NCI-H128 (cell line): ENCODE results near the gene OAS3.
"Not testable (repeated sequence)": the region's sequence is repeated elsewhere in the genome, so short reads cannot be mapped to it uniquely, and the experiment has no call there.

ENCODE experiments used
- DNase-seq: peaks from one replicate; lab custom pipeline; 2025; ENCODE audit not compliant: unreplicated experiment; lab: John Stamatoyannopoulos, UW

Gene OAS3

DNA sequence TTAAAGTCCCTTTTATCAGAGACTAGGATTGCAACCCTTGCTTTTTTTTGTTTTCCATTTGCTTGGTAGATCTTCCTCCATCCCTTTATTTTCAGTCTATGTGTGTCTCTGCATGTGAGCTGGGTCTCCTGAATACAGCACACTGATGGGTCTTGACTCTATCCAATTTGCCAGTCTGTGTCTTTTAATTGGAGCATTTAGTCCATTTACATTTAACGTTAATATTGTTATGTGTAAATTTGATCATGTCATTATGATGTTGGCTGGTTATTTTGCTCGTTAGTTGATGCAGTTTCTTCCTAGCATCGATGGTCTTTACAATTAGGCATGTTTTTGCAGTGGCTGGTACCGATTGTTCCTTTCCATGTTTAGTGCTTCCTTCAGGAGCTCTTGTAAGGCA, 18.9 kb downstream of the OAS3 start:
- DNase-seq = not testable (repeated sequence)

DNA sequence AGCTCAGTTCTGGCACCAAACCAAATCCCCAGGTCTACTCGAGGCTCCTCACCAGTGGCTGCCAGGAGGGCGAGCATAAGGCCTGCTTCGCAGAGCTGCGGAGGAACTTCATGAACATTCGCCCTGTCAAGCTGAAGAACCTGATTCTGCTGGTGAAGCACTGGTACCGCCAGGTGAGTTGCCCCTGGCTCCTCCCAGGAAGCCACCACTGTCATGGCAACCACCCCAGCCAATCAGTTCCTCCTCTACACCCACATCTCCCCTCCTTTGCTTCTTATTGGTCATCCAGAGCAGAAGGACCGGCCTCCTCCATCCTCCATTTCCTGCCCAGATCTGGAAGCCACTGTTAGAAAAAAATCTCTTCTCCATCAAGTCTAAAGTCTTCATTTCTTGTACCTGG, 22.8 kb downstream of the OAS3 start:
- DNase-seq = no peak

DNA sequence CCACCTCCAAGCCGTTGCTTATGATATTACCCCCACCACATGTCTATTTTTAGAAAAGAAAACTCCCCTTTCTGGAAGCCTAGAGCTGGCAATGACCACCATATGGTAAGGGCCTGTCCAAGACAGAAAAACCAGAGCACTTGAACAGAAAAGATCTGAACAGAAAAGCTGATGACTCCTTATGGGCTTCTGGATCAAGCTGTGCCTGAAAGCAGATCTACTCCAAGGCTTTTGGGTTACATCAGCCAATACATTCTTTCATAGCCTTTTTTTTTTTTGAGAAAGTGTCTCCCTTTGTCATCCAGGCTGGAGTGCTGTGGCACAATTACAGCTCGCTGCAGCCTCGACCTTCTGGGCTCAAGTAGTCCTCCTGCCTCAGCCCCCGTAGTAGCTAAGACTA, 23.3 kb downstream of the OAS3 start:
- no peak for DNase-seq

DNA sequence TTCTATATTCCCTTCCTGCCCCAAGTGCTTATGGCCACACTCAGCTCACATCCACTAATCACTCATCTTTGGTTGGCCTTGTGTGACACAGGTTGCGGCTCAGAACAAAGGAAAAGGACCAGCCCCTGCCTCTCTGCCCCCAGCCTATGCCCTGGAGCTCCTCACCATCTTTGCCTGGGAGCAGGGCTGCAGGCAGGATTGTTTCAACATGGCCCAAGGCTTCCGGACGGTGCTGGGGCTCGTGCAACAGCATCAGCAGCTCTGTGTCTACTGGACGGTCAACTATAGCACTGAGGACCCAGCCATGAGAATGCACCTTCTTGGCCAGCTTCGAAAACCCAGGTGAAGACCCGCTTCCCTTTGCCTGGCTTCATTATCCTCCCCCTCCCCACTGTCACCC, 24.3 kb downstream of the OAS3 start:
- DNase-seq = no peak

DNA sequence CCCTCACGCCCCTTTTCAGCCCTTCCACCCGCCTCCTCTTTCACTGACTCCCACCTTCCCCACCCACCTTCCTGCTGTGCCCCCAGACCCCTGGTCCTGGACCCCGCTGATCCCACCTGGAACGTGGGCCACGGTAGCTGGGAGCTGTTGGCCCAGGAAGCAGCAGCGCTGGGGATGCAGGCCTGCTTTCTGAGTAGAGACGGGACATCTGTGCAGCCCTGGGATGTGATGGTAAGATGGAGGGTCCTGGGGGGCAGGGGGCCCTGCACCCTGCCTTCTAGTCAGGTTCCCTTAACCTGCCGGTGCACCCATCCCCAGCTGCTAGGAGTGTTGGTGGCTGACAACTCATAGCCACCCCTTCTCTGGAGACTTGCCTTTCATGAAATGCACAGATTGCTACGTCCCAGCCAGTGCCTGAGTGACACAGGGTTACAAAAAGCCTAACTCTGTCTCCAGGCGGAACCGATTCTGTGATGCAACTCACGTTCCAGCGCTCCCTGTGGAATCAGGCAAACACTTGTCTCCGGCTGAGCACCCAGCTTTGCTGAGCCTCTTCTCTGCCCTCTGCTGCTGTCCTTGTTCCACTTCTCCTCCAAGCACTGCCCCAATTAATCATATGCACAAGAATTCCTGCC, 25.1 kb downstream of the OAS3 start:
- DNase-seq = no peak

DNA sequence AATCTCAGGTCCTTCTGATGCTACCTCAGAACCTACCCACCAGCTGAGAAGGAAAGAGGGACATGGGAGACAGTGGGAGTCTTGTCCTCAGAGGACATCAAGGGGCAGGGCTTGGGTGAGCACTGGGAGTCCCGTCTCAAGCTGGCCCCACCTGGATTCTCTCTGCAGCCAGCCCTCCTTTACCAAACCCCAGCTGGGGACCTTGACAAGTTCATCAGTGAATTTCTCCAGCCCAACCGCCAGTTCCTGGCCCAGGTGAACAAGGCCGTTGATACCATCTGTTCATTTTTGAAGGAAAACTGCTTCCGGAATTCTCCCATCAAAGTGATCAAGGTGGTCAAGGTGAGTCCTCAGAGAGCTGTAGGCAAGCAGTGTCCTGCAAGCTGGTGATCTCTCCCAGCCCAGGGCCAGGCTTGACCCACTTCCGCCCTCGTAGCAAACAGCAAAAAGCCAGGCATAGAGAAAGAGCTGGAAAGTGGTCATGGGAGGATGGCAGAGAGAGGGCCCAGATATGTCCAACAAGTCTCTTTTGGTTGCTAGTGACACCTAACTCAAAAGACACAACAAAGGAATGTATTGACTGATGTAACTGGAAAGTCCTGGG, 25.9 kb downstream of the OAS3 start:
- DNase-seq = no peak

DNA sequence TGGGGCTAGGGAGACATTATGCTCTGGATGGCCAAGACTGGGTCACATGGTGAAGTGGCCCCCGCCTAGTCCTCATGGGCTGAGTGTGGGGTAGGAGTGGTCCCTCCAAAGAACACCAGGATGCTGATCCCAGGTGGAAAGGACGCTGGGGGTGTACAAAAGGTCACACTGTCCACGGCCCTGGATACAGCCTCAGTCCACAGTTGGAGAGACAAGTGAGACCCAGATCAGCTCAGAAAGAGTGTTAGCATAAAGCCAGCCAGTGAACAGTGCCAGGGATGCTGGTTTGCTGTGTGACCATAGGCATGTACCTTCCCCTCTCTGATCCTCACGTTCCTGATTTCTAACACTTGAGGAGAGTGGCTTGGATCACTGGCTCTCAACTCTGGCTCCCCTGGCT, 26.6 kb downstream of the OAS3 start:
- DNase-seq = no peak

DNA sequence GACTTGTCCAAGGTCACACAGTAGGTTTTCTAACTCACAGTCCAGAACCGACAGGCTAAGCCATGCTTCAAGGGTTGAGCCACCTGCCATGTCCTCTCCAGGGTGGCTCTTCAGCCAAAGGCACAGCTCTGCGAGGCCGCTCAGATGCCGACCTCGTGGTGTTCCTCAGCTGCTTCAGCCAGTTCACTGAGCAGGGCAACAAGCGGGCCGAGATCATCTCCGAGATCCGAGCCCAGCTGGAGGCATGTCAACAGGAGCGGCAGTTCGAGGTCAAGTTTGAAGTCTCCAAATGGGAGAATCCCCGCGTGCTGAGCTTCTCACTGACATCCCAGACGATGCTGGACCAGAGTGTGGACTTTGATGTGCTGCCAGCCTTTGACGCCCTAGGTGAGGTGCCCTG, 27.4 kb downstream of the OAS3 start:
- DNase-seq = no peak

DNA sequence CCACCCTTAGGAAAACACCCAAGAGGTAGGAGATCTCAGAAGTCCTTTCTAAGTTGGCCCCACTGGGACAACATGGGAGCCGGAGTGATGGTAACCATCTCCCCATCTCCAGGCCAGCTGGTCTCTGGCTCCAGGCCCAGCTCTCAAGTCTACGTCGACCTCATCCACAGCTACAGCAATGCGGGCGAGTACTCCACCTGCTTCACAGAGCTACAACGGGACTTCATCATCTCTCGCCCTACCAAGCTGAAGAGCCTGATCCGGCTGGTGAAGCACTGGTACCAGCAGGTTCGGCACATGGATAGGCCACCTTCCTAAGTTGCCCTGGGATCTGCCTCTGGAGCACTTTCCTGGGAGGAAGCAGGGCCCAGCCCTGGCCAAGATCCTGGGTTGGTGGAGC, 29.0 kb downstream of the OAS3 start:
- DNase-seq = no peak

DNA sequence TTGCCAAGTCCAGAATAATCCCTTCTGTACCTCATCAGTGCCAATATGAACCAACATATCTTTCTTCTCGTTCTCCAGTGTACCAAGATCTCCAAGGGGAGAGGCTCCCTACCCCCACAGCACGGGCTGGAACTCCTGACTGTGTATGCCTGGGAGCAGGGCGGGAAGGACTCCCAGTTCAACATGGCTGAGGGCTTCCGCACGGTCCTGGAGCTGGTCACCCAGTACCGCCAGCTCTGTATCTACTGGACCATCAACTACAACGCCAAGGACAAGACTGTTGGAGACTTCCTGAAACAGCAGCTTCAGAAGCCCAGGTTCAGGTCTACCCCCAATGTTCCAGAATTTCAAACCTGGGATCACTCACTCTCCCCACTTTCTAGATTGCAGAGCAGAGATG, 29.6 kb downstream of the OAS3 start:
- DNase-seq = no peak

DNA sequence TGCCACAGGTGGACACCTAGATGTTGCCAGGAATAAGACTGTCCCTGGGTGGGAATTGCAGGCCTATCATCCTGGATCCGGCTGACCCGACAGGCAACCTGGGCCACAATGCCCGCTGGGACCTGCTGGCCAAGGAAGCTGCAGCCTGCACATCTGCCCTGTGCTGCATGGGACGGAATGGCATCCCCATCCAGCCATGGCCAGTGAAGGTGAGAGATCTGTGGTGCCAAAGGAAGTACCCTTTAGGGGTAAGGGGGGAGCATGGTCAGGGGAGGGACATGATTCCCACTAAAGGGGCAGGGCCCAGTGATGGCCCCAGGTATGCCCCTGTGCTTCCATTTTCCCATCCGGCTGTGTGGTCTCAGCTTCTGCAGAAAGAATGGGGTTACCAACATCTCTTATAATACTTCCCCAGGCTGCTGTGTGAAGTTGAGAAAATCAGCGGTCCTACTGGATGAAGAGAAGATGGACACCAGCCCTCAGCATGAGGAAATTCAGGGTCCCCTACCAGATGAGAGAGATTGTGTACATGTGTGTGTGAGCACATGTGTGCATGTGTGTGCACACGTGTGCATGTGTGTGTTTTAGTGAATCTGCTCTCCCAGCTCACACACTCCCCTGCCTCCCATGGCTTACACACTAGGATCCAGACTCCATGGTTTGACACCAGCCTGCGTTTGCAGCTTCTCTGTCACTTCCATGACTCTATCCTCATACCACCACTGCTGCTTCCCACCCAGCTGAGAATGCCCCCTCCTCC, 31.5 kb downstream of the OAS3 start:
- no peak for DNase-seq

DNA sequence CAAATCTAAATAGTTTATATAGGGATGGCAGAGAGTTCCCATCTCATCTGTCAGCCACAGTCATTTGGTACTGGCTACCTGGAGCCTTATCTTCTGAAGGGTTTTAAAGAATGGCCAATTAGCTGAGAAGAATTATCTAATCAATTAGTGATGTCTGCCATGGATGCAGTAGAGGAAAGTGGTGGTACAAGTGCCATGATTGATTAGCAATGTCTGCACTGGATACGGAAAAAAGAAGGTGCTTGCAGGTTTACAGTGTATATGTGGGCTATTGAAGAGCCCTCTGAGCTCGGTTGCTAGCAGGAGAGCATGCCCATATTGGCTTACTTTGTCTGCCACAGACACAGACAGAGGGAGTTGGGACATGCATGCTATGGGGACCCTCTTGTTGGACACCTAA, 32.1 kb downstream of the OAS3 start:
- DNase-seq = no peak

DNA sequence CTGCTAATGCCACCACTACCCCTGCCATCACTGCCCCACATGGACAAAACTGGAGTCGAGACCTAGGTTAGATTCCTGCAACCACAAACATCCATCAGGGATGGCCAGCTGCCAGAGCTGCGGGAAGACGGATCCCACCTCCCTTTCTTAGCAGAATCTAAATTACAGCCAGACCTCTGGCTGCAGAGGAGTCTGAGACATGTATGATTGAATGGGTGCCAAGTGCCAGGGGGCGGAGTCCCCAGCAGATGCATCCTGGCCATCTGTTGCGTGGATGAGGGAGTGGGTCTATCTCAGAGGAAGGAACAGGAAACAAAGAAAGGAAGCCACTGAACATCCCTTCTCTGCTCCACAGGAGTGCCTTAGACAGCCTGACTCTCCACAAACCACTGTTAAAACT, 33.0 kb downstream of the OAS3 start:
- no peak for DNase-seq

DNA sequence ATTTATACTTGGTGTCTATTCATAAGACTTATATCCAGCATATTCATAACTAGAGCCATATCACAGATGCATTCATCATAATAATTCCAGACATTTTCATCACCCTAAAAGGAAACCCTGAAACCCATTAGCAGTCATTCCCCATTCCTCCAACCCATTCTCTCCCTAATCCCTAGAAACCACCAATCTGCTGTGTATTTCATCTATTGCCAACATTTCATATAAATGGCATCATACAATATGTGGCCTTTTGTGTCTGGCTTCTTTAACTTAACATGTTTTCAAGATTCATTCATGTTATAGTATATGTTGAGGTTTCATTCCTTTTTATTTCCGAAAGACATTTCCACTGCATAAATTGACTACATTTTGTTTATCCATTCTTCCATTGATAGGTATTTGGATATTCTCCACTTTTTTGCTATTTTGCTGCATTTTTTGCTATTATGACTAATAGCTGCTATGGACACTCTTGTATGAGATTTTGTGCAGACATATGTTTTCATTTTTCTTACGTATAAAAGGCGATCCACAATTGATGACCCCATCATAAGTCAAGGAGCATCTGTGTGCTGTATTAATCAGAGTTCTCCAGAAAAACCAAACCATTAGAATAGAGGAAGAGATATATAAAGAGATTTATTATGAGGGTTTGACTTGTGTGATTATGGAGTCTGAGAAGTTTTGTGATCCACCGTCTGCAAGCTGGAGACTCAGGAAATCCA, 34.9 kb downstream of the OAS3 start:
- no peak for DNase-seq

DNA sequence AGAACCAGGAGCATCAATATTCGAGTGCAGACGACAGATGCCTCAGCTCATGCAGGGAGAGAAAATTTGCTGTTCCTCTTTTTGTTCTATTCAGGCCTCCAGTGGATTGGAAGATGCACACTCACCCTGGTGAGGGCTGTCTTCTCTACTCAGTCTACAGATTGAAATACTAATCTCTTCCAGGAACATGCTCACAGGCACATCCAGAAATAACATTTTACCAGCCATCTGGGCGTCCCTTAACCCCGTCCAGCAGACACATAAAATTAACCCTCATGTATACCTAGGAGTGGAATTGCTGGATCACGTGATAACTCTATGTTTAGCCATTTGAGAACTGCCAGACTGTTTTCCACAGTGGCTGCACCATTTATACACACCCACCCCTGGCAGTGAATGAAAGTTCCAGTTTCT, 35.6 kb downstream of the OAS3 start:
- no peak for DNase-seq

DNA sequence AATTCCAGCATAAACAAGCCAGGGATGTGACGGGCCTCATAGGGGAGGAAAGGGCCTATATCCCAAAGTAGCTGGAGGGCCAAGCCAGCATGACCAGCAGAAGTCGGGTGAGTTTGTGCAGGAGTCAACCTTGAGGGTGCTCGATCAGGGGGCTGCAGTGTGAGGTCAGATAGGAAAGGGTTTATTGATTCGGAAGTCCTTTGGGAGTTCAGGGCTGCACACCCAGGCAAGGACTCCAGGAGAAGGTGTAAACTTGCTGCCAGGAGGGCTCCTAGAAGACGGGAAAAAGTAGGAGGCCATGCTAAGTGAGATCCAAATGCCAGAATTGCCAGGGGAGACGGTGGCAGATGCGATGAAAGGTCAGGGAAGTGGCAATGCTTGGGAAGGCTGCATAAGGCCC, 36.6 kb downstream of the OAS3 start:
- no peak for DNase-seq

DNA sequence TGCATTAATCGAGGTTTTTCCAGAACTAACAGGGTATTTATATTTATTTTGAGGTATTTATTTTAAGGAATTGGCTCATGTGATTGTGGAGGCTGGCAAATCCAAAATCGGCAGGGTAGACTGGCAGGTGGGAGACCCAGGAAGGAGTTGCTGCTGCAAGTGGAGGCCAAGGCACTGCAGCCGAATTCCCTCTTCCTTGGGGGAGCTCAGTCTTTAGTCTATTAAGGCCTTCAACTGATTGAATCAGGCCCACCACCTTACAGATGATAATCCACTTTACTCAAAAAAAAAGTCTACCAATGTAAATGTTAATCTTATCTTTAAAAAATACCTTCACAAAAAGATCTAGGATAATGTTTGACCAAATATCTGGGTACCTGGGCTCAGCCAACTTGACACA, 38.9 kb downstream of the OAS3 start:
- DNase-seq = no peak

DNA sequence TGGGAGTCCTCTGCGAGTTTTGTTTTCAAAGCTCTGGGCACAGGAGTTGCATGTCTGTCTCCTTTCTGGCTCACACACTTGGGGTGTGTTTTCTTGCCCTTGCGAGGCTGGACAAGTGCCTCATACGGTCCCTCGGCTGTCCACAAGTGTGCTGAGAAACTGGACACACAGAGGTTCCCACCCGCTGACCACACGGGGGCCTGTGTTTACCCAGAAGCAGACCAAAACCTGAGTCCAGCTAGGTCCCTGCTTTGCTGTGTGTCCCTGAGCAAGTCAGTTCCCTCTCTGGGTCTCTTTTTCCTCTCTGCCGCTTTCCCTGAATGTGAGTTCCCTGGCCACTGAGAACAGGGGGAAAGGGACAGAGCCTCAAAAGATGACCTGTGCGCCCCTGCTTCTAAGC, 39.4 kb downstream of the OAS3 start:
- no peak for DNase-seq

DNA sequence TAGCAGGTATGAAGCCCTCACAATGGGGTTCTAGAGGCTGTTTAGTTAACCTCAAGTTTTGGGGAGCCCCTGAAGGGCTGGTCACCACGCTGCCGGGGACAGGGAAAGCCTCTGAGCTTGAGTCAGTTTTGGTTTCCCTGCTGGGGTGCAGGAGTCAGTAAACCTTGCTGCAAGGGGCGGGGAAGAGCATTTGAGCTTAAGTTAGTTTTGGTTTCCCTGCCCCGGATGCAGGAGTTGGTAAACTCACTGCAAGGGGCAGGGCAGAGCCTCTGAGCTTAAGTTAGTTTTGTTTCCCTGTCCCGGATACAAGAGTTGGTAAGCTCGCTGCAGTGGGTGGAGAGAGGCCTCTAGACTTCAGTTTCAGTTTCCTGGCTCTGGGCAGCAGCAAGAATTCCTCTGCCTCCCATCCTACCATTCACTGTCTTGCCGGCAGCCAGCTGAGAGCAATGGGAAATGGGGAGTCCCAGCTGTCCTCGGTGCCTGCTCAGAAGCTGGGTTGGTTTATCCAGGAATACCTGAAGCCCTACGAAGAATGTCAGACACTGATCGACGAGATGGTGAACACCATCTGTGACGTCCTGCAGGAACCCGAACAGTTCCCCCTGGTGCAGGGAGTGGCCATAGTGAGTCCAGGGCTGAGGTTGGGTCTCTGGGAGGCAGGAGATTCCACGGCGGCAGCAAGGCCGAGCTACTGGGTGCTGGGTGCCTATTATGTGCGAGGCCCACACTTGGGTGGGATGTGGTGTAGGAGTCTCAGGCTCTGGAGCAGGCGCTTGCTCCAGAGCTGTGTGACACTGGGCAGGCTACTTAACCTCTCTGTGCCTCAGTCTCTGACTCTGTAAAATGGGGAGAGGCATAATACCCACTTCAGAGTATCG, 40.1 kb downstream of the OAS3 start, which contains the start of gene OAS2:
Gene OAS2 (plus strand): TSS at position 357 of the 878 bp plus-strand sequence. CDS start 90 bp downstream, at position 447.
- no peak for DNase-seq

DNA sequence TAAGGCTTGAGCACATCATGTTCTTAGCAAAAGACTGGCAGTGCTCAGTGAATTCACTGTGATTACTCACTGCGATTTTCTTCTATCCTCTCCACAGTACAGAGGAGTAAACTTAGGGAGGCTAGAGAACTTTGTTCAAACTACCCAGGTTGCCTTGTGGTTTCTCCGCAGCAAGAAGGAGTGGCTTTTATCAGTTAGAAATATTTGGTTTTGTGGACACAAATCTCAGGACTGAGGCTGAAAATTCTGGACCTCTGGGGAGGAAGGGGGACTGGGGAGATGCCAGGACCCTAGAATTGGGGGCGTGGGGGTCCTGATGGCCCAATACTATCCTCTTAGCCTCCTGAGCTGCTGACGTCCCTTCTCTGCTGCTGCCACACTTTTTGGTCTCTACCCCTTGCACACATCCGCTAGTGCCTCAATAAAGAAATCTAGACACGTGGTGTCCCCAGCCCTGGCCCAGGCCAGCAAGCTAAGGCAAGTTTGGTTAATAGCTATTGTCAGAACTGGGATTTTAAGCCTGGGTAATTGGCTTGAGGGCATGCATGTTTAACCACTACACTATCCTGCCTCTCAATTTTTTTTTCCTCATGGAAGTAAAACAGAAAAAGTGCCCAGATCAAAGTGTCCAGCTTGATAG, 40.9 kb downstream of the OAS3 start:
- no peak for DNase-seq
